AG04450 (cell line): ENCODE data around the gene JPH2. TPM values are rescaled to one million over a fixed set of nuclear protein-coding genes. Genes with fewer than 3 reads are reported as not detected.

Source experiments
- CTCF ChIA-PET: fragments of 300-600, 350-600 bp; formaldehyde crosslinking; extraction: SDS; loops from one replicate; lab custom pipeline; 2022; ENCODE audit warnings: antibody characterized with exemption, inconsistent platforms; lab: Charles Lee
- POLR2A ChIA-PET: fragments of 350-600 bp; formaldehyde crosslinking; extraction: SDS; loops from one replicate; lab custom pipeline; 2021; ENCODE audit warnings: antibody characterized with exemption, inconsistent platforms; lab: Yijun Ruan, JAX
- DNase-seq: peaks from one replicate; pipeline ENCODE4 v3.0.0-alpha.2; 2011; ENCODE audit warnings: low read depth, low spot score
- H3K27ac ChIP-seq: one replicate; pipeline ENCODE4 v1.5.1; 2012; ENCODE audit warnings: low read depth, low read length, control low read depth
- H3K27me3 ChIP-seq: one replicate; pipeline ENCODE4 v1.6.0; 2012; ENCODE audit warnings: low read length; ENCODE audit not compliant: control insufficient read depth, insufficient read depth
- H3K4me3 ChIP-seq: 2 replicates; pipeline ENCODE4 v1.5.1; 2011; ENCODE audit warnings: mild to moderate bottlenecking, low read depth, low read length, control low read depth
- H3K9me3 ChIP-seq: 2 replicates; pipeline ENCODE4 v1.5.1; 2012; ENCODE audit warnings: low read length; ENCODE audit not compliant: control insufficient read depth, insufficient read depth
- polyA plus RNA-seq: library from polyadenylated mRNA; depleted of rRNA; stranded (reverse); fragments of >200 nt; gene quantifications from 2 replicates; pipeline ENCODE4 v1.2.3, GENCODE V29; 2011
- TF ChIP-seq, protein P1 (sequence below): IDR thresholded peaks from 2 replicates; pipeline ENCODE4 v1.5.1; 2011; ENCODE audit warnings: low read depth, low read length, control low read depth, inconsistent platforms

Gene JPH2
- polyA plus RNA-seq, 1 experiment, result 1.3 TPM

DNA sequence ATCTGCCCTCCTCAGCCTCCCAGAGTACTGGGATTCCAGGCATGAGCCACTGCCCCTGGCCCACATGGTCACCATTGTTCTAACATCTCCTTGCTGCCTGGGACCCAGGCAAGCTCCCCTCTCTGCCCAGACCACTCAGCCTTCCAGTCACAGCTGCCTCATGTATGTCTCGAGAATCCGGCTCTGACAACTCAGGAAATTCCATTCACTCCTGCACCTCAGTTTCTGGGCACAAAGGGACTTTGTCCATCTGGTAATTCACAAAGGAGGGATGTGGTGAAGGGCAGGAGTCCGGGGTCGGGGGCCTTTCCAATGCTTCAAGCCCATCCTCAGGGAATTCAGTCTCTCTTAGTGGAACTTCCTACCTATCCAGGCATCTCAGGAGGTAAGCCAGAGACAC, 40.7 kb downstream of the JPH2 start:
- no peak for DNase-seq
- Histone ChIP-seq H3K9me3 (no peaks in the 10 kb centered on the region), H3K27ac (no peak overlapping the region), H3K27me3 (no peaks in the 10 kb centered on the region), H3K4me3 (no peak overlapping the region)
- TF ChIP-seq, protein P1, sequence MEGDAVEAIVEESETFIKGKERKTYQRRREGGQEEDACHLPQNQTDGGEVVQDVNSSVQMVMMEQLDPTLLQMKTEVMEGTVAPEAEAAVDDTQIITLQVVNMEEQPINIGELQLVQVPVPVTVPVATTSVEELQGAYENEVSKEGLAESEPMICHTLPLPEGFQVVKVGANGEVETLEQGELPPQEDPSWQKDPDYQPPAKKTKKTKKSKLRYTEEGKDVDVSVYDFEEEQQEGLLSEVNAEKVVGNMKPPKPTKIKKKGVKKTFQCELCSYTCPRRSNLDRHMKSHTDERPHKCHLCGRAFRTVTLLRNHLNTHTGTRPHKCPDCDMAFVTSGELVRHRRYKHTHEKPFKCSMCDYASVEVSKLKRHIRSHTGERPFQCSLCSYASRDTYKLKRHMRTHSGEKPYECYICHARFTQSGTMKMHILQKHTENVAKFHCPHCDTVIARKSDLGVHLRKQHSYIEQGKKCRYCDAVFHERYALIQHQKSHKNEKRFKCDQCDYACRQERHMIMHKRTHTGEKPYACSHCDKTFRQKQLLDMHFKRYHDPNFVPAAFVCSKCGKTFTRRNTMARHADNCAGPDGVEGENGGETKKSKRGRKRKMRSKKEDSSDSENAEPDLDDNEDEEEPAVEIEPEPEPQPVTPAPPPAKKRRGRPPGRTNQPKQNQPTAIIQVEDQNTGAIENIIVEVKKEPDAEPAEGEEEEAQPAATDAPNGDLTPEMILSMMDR, result no peak
- ChIA-PET CTCF (interaction anchor here (1.7 kb wide), 1 partner anchor 43 kb away, joined by 8 read pairs; no protein-coding TSS in a partner anchor), POLR2A (no interaction called here)

GRCh38 chr20:44145131-44145775, 41.7 kb downstream of the JPH2 start:
- Histone ChIP-seq H3K27ac (no peak overlapping the region), H3K27me3 (peaks cover under 1% of the 10 kb centered on the region), H3K9me3 (no peaks in the 10 kb centered on the region), H3K4me3 (no peak overlapping the region)
- ChIA-PET POLR2A (no interaction called here), CTCF (interaction anchor here (0.6 to 1.7 kb wide), 2 partner anchors 36 to 44 kb away, joined by 6 to 8 read pairs; no protein-coding TSS in a partner anchor)
- no peak for DNase-seq
- TF ChIP-seq, protein P1, result no peak

DNA sequence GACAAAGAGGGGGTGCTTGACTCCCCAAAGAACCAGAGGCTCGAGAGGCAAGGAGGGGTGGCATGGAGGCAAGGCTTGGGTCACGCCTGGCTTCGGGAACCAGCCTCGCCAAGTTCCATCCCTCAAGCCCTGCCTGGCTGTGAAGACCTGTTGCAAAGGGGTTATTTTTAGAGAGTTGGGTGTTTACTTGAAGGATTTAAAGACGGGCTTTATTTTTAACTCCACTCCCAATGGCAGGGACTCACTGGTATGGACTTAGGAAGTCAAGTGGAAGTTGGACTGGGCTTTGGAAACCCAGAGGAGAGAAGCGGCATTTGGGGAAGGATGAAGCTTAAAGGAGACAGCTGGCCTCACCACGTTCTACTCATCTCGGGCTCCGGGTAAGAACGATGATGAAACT, 43.1 kb downstream of the JPH2 start:
- no peak for DNase-seq
- H3K27me3 ChIP-seq, result peaks cover 4% of the 10 kb centered on the region
- H3K4me3 ChIP-seq, result no peak overlapping the region
- TF ChIP-seq, protein P1, result no peak
- no peak overlapping the region for H3K27ac ChIP-seq
- CTCF ChIA-PET, result interaction anchor here (0.6 to 0.7 kb wide), 2 partner anchors 46 to 605 kb away, joined by 4 read pairs; no protein-coding TSS in a partner anchor
- POLR2A ChIA-PET, result no interaction called here
- H3K9me3 ChIP-seq, result no peaks in the 10 kb centered on the region

DNA sequence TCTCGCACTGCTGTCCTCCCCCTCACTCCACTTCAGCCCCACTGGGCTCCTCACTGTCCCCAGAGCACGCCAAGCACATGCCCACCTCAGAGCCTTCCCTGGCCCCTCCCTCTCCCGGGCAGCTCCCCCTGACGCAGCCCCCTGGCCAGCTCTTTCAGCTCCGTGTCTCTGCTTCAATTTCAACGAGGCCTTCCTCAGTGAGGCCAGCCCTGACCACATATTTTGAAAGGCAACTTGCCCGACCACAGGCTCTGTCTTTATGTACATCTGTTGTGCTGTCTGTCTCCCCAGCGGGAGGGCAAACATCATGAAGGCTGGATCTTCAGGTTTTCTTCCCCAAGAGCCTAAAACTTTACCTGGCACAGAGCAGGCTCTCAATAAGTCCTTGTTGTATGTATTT, 44.6 kb downstream of the JPH2 start:
- TF ChIP-seq, protein P1, result no peak
- Histone ChIP-seq H3K27ac (no peak overlapping the region), H3K9me3 (no peaks in the 10 kb centered on the region), H3K27me3 (peaks cover 5% of the 10 kb centered on the region), H3K4me3 (no peak overlapping the region)
- no peak for DNase-seq
- CTCF ChIA-PET, result interaction anchor here (1.5 kb wide), 1 partner anchor 12 kb away, joined by 4 read pairs; no protein-coding TSS in a partner anchor
- POLR2A ChIA-PET, result no interaction called here

DNA sequence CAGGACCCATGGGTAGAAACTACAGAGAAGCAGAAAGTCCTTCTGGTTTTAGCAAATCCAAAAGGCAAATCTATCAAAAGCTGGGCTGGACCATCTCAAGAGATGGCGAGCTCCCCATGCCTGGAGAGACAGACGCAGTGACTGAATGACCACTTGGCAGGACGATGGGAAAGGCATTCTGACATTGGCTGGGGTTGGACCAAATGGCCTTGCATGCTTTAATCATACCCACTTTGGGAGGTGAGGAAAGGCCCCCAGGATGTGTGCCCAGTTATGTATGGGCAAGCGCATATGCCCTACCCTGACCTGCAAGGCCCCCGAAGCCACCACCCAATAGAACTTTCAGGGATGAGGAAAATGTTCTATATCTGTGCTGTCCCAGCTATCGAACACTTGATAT, 45.1 kb downstream of the JPH2 start:
- Histone ChIP-seq H3K4me3 (no peak overlapping the region), H3K27me3 (peaks cover 5% of the 10 kb centered on the region), H3K27ac (no peak overlapping the region), H3K9me3 (no peaks in the 10 kb centered on the region)
- DNase-seq, result no peak
- TF ChIP-seq, protein P1, result no peak
- CTCF ChIA-PET, result interaction anchor here (1.5 to 1.9 kb wide), 2 partner anchors 13 to 48 kb away, joined by 4 to 6 read pairs; no protein-coding TSS in a partner anchor
- POLR2A ChIA-PET, result no interaction called here
